Measurements from ENCODE around the gene TSPAN10. TPM values are rescaled to one million over a fixed set of nuclear protein-coding genes. Genes with fewer than 3 reads are reported as not detected.

The TSPAN10 gene
- 1 to 10 TPM in 1 of 4 donors, under 1 TPM in 2, not detected in 1; 0.19 to 2.1 (median 0.72) TPM for total RNA-seq

GRCh38 chr17:81636505-81637288 is at the start of gene TSPAN10, which contains the start of gene NPLOC4:
TSS of gene TSPAN10 (plus strand) at chr17:81637196. CDS start at chr17:81642413, 5,217 bp downstream.
TSS of gene NPLOC4 (minus strand) at chr17:81637112. CDS start at chr17:81636930, 182 bp downstream.
- peak within 1 kb of the TSS; percentile 92 to 99 (median 96) for H3K27ac ChIP-seq
- 0% methylated on average over 22 to 24 of the region's 77 CpGs for WGBS, 2 donors
- H3K36me3 ChIP-seq: peaks cover 0 to 7% (median 0%) of the 10 kb centered on the region in 3 donors
- no peaks in the 10 kb centered on the region for H3K27me3 ChIP-seq
- H3K4me3 ChIP-seq: peak within 1 kb of the TSS; percentile 80 to 98 (median 90)
- intact Hi-C loops (cut with DNase I): no loop called here
- TF ChIP-seq, protein P1, sequence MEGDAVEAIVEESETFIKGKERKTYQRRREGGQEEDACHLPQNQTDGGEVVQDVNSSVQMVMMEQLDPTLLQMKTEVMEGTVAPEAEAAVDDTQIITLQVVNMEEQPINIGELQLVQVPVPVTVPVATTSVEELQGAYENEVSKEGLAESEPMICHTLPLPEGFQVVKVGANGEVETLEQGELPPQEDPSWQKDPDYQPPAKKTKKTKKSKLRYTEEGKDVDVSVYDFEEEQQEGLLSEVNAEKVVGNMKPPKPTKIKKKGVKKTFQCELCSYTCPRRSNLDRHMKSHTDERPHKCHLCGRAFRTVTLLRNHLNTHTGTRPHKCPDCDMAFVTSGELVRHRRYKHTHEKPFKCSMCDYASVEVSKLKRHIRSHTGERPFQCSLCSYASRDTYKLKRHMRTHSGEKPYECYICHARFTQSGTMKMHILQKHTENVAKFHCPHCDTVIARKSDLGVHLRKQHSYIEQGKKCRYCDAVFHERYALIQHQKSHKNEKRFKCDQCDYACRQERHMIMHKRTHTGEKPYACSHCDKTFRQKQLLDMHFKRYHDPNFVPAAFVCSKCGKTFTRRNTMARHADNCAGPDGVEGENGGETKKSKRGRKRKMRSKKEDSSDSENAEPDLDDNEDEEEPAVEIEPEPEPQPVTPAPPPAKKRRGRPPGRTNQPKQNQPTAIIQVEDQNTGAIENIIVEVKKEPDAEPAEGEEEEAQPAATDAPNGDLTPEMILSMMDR (IDR thresholded peaks at IDR 0.05): peak in 1 of 6 experiments; percentile 39
- peak in 3 of 4 donors; percentile 53 to 84 (median 83) for TF ChIP-seq POLR2A (IDR thresholded peaks at IDR 0.05)
- DNase-seq: no peak
- H3K9me3 ChIP-seq: no peaks in the 10 kb centered on the region
- peaks cover 12 to 49% (median 25%) of the 10 kb centered on the region in 3 donors for H3K4me1 ChIP-seq

DNA sequence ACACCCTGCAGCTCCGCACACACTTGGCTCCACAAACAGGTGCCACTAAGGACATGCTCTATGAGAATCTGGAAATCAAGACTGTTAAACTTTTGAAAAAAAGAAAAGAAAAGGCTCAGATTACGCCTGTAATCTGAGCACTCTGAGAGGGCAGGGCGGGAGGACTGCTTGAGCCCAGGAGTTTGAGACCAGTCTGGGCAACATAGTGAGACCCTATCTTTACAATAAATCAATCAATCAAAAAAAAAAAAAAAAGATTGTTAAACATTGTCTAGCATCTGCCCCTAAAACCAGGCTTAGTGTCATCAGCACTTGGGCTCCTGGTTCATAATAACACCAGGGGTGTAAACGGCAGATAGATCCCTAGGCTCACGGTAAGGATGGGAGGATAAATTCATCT is 47.4 kb upstream of the TSPAN10 start:
- Histone ChIP-seq H3K9me3 (no peaks in the 10 kb centered on the region), H3K27me3 (no peaks in the 10 kb centered on the region), H3K36me3 (peaks cover 23 to 100% (median 78%) of the 10 kb centered on the region in 3 donors), H3K27ac (no peak overlapping the region), H3K4me1 (no peaks in the 10 kb centered on the region), H3K4me3 (no peak overlapping the region)
- 94 to 97% methylated on average over 5 of the region's 5 CpGs for WGBS, 2 donors
- no peak for TF ChIP-seq POLR2A (IDR thresholded peaks at IDR 0.05)
- TF ChIP-seq, protein P1 (IDR thresholded peaks at IDR 0.05): no peak
- no peak for DNase-seq
- intact Hi-C loops (cut with DNase I): loop anchor here (10.0 kb wide), 1 partner anchor 325 kb away; no protein-coding TSS in a partner anchor

DNA sequence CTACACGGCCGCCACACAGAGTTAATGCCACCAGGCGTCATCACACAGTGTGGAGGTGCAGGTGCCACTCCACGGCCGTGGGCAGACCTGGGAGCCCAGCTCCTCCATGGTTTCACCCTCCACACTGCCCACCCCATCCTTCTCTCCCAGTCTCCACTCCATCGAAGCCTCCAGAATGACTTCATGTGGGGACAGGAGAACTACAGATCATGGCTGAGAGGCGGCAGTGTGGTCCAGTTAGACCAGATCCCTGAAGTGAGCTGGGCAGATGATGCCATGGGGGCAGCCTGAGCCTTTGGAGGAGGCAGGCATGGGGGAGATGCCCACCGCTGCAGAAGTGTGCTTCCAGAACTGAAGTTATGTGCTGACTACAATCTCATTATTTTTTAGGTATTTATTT is 46.9 kb upstream of the TSPAN10 start:
- Histone ChIP-seq H3K9me3 (no peaks in the 10 kb centered on the region), H3K27me3 (no peaks in the 10 kb centered on the region), H3K27ac (no peak overlapping the region), H3K36me3 (peaks cover 25 to 100% (median 76%) of the 10 kb centered on the region in 3 donors), H3K4me3 (no peak overlapping the region), H3K4me1 (no peaks in the 10 kb centered on the region)
- intact Hi-C loops (cut with DNase I): loop anchor here (10.0 kb wide), 1 partner anchor 325 kb away; no protein-coding TSS in a partner anchor
- TF ChIP-seq POLR2A (IDR thresholded peaks at IDR 0.05): no peak
- TF ChIP-seq, protein P1 (IDR thresholded peaks at IDR 0.05): no peak
- WGBS, 2 donors: 83% methylated on average over 7 to 8 of the region's 8 CpGs
- no peak for DNase-seq

- intact Hi-C loops (cut with DNase I): loop anchor here (10.0 kb wide), 1 partner anchor 327 kb away; no protein-coding TSS in a partner anchor
- H3K36me3 ChIP-seq: peaks cover 28 to 100% (median 75%) of the 10 kb centered on the region in 3 donors
- TF ChIP-seq POLR2A (IDR thresholded peaks at IDR 0.05): no peak
- TF ChIP-seq, protein P1 (IDR thresholded peaks at IDR 0.05): no peak
- no peak for DNase-seq
- no peaks in the 10 kb centered on the region for H3K9me3 ChIP-seq
- 91 to 92% methylated on average over 14 of the region's 14 CpGs for WGBS, 2 donors
- no peak overlapping the region for H3K4me3 ChIP-seq
- no peaks in the 10 kb centered on the region for H3K27me3 ChIP-seq
- H3K4me1 ChIP-seq: no peaks in the 10 kb centered on the region
- no peak overlapping the region for H3K27ac ChIP-seq
These were observed 45.0 kb upstream of the TSPAN10 start for GRCh38 chr17:81591971-81592370.
